GM12878 (cell line): Measurements from ENCODE around the gene CKLF. TPM values are rescaled to one million over a fixed set of nuclear protein-coding genes. Genes with fewer than 3 reads are reported as not detected.

Experiments used
- ATAC-seq: fragments of 200-7000 bp; cut with Tn5 transposase; 3 replicates; pipeline ENCODE4 v1.9.1; 2020; ENCODE audit warnings: mild to moderate bottlenecking, moderate library complexity
- BruUV-seq: library from RNA; stranded (reverse); fragments of 400-500 nt; replicated peaks from 2 replicates; lab custom pipeline; 2021; lab: Mats Ljungman, UMichigan
- CTCF ChIA-PET: fragments of 300-600 bp; sonication (Branson Sonifier 250); formaldehyde crosslinking; extraction: SDS; loops from one replicate; lab custom pipeline; 2021; ENCODE audit warnings: inconsistent platforms; lab: Yijun Ruan, JAX
- POLR2A ChIA-PET: fragments of 350-600 bp; formaldehyde crosslinking; extraction: SDS; loops from one replicate; lab custom pipeline; 2021; ENCODE audit warnings: inconsistent platforms; lab: Charles Lee
- RAD21 ChIA-PET: fragments of 300-600 bp; sonication (Branson Sonifier 250); formaldehyde crosslinking; loops from one replicate; lab custom pipeline; 2023; ENCODE audit warnings: antibody characterized with exemption; ENCODE audit not compliant: unreplicated experiment; lab: Charles Lee
- SMC1A ChIA-PET: fragments of 300-600 bp; sonication (Branson Sonifier 250); formaldehyde crosslinking; loops from one replicate; lab custom pipeline; 2023; ENCODE audit not compliant: unreplicated experiment, uncharacterized antibody; lab: Charles Lee
- DNase-seq: peaks from one replicate; pipeline ENCODE4 v3.0.0-alpha.2; 2011; ENCODE audit warnings: low read depth, low spot score
- FAIRE-seq: peaks from 3 replicates; lab custom pipeline; 2011; peaks lifted over from hg19 to GRCh38; lab: Jason Lieb, UNC
- H2AFZ ChIP-seq: 2 replicates; pipeline ENCODE4 v1.6.0; 2011; ENCODE audit warnings: low read depth, low read length, control low read depth; ENCODE audit not compliant: control insufficient read depth
- H3K27ac ChIP-seq: 2 replicates; pipeline ENCODE4 v1.5.1; 2011; ENCODE audit warnings: control low read depth; ENCODE audit not compliant: control insufficient read depth, insufficient read depth
- H3K27me3 ChIP-seq, 2 experiments: replicated peaks in 1 of 2; 2 replicates each; pipeline versions ENCODE4 v1.6.0 to v1.6.1; 2011; ENCODE audit warnings: low read length in 1 of 2; ENCODE audit not compliant: control insufficient read depth in 2 of 2, insufficient read depth in 2 of 2
- H3K36me3 ChIP-seq, 2 experiments: 2 replicates each; pipeline ENCODE4 v1.5.1; 2011; ENCODE audit warnings: low read length in 1 of 2; ENCODE audit not compliant: control insufficient read depth in 2 of 2, insufficient read depth in 2 of 2
- H3K4me1 ChIP-seq: 2 replicates; pipeline ENCODE4 v1.6.1; 2011; ENCODE audit warnings: mild to moderate bottlenecking, low read length, moderate library complexity, mixed read lengths; ENCODE audit not compliant: control insufficient read depth, insufficient read depth
- H3K4me2 ChIP-seq: 2 replicates; pipeline ENCODE4 v1.6.0; 2011; ENCODE audit warnings: control low read depth; ENCODE audit not compliant: control insufficient read depth, insufficient read depth
- H3K4me3 ChIP-seq: fragments of 200-600 bp; sonication (generic); 2 replicates; pipeline ENCODE4 v1.5.1; 2016
- H3K79me2 ChIP-seq: 2 replicates; pipeline ENCODE4 v1.6.0; 2011; ENCODE audit warnings: low read length; ENCODE audit not compliant: control insufficient read depth, insufficient read depth
- H3K9ac ChIP-seq: 2 replicates; pipeline ENCODE4 v1.8.0; 2011; ENCODE audit warnings: low read length, control low read depth, mixed read lengths; ENCODE audit not compliant: control insufficient read depth, insufficient read depth
- H3K9me3 ChIP-seq: replicated peaks from 3 replicates; pipeline ENCODE4 v1.5.1; 2011; ENCODE audit warnings: mild to moderate bottlenecking, low read length; ENCODE audit not compliant: control insufficient read depth, insufficient read depth
- H4K20me1 ChIP-seq: 2 replicates; pipeline ENCODE4 v1.6.0; 2011; ENCODE audit not compliant: control insufficient read depth, insufficient read depth
- ATF7 ChIP-seq: fragments of 450-650 bp; IDR thresholded peaks from 2 replicates; pipeline ENCODE4 v1.6.1; 2016; ENCODE audit warnings: low read depth, mild to moderate bottlenecking
- BHLHE40 ChIP-seq, 2 experiments: fragments of 450-650 bp in 1 of 2; IDR thresholded peaks; 2 replicates each; pipeline ENCODE4 v1.6.1; 2011 to 2017; ENCODE audit warnings: low read depth in 2 of 2, borderline replicate concordance in 1 of 2, improper control_type of control experiment in 1 of 2, low read length in 1 of 2, mild to moderate bottlenecking in 1 of 2
- CHD1 ChIP-seq: IDR thresholded peaks from 2 replicates; pipeline ENCODE4 v1.6.1; 2012; ENCODE audit warnings: low read depth, low read length, improper control_type of control experiment
- CHD4 ChIP-seq: fragments of 200-600 bp; sonication (generic); IDR thresholded peaks from 2 replicates; pipeline ENCODE4 v1.6.1; 2016; ENCODE audit warnings: mild to moderate bottlenecking
- ETV6 ChIP-seq, 2 experiments: fragments of 450-650 bp in 1 of 2; IDR thresholded peaks in 1 of 2; conservative IDR thresholded peaks in 1 of 2; 2 replicates each; pipeline ENCODE4 v1.6.1; 2014; ENCODE audit warnings: antibody characterized with exemption in 1 of 2, borderline replicate concordance in 1 of 2, low read depth in 1 of 2, mild to moderate bottlenecking in 1 of 2, moderate library complexity in 1 of 2
- HDAC2 ChIP-seq: fragments of 200-600 bp; sonication (generic); IDR thresholded peaks from 2 replicates; pipeline ENCODE4 v1.6.1; 2017
- LARP7 ChIP-seq: fragments of 450-650 bp; IDR thresholded peaks from 2 replicates; pipeline ENCODE4 v1.6.1; 2017; ENCODE audit warnings: mild to moderate bottlenecking
- MEF2A ChIP-seq: IDR thresholded peaks from 2 replicates; pipeline ENCODE4 v1.6.1; 2011; ENCODE audit warnings: low read depth, mild to moderate bottlenecking, low read length, moderate library complexity; ENCODE audit not compliant: insufficient read depth
- NKRF ChIP-seq: fragments of 450-650 bp; conservative IDR thresholded peaks from 2 replicates; pipeline ENCODE4 v1.6.1; 2017; ENCODE audit warnings: mild to moderate bottlenecking, moderate library complexity
- NR2C1 ChIP-seq: fragments of 450-650 bp; IDR thresholded peaks from 2 replicates; pipeline ENCODE4 v1.6.1; 2017; ENCODE audit warnings: antibody characterized with exemption, mild to moderate bottlenecking, moderate library complexity
- RELA ChIP-seq: fragments of 450-650 bp; IDR thresholded peaks from 2 replicates; pipeline ENCODE4 v1.8.0; 2014; ENCODE audit warnings: borderline replicate concordance; ENCODE audit not compliant: partially characterized antibody
- SREBF2 ChIP-seq: IDR thresholded peaks from 2 replicates; pipeline ENCODE4 v1.6.1; 2012; ENCODE audit warnings: mild to moderate bottlenecking, low read length
- STAT3 ChIP-seq: IDR thresholded peaks from 2 replicates; pipeline ENCODE4 v1.6.1; 2011; ENCODE audit warnings: low read depth, low read length, improper control_type of control experiment
- USF2 ChIP-seq: IDR thresholded peaks from 2 replicates; pipeline ENCODE4 v1.6.1; 2011; ENCODE audit warnings: low read depth, low read length, improper control_type of control experiment, borderline replicate concordance
- WGBS: methylation state at CpG from one replicate; pipeline ENCODE4 v1.1.6; 2016; ENCODE audit warnings: low lambda C conversion rate; ENCODE audit not compliant: insufficient replicate concordance, insufficient coverage; ENCODE audit errors: missing lambda C conversion rate; 5-methylcytosine and 5-hydroxymethylcytosine counted together
- in situ Hi-C: fragments of 300-500 bp; cut with MboI; formaldehyde crosslinking; loops from 9 replicates; pipeline ENCODE4 v1.14.3; 2018; ENCODE audit warnings: mixed read lengths
- intact Hi-C: fragments of 100-400 bp; cut with micrococcal nuclease; formaldehyde crosslinking; loops from one replicate; pipeline ENCODE4 v1.14.2; 2022; ENCODE audit not compliant: unreplicated experiment
- polyA plus RNA-seq, 11 experiments: library from polyadenylated mRNA; depleted of rRNA in 4 of 11; unstranded in 6 of 11; stranded (reverse) in 5 of 11; fragments of >200 nt; fragmentation: Nextera tagmentation in 4 of 11; fragmentation: Illumina TruSeq in 1 of 11; extraction: Ambion mirVana in 4 of 11; extraction: Trizol in 1 of 11; gene quantifications; 1 replicate in 1 of 11; 2 replicates in 10 of 11; pipeline versions ENCODE4 v1.2.1 to v1.2.3, GENCODE V29; 2011 to 2016; ENCODE audit warnings: inconsistent platforms in 2 of 11, missing spikeins in 2 of 11, low read depth in 1 of 11
- total RNA-seq, 4 experiments: library from RNA; depleted of rRNA in 3 of 4; stranded (reverse); fragments of >200 nt in 3 of 4; fragmentation: Illumina TruSeq in 1 of 4; extraction: Trizol in 1 of 4; gene quantifications; 2 replicates each; pipeline versions ENCODE4 v1.2.1 to v1.2.3, GENCODE V29; 2013 to 2021
- TF ChIP-seq, protein P1 (sequence below): fragments of 450-650 bp; IDR thresholded peaks from 2 replicates; pipeline ENCODE4 v1.6.1; 2017; ENCODE audit warnings: low read depth, mild to moderate bottlenecking, moderate library complexity

The CKLF gene
- total and polyA plus RNA-seq, 10 of the 15 experiments (the other 5 are each of a cell fraction or from before 2014, with no cell fraction given) = 40.8 to 193 (median 109) TPM

DNA sequence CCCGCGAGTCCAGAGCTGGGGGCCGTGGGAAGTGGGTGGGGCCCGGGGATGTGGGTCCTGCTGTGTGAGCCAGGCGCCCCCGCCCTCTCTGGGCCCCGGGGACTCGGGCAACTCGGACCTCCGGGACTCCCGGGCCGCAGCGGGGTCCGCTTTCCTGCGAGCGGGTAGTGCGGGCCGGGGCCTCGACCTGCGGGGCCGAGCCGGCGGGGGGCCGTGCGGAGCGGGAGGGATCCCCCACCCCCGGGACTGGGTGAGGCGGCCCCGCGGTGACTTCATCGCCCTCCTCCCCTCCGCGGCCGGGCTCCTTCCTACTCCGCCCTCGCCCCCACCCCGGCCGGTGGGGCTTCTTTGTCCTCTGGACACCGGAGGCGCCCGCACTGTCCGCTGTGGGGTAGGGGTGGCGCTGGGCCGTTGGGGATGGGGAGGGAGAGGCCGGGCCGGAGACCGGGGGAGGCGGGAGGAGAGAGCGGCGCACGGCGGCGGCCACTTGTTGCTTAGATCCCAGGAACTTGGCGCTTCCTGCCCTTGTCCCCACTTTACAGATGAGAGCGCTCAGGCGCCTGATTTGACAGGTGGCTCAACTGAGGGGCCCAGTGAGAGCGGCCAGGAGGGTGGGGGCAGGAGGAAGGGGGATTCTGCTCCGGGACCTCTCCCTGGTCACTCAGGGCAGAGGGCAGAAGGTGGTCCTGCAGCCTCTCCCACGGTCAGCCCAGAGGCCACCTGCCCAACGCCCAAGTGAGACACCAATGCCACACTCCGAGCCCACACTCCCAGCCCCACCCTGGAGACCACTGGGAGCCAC lies 53.0 kb downstream of the CKLF start (continued):
- TF ChIP-seq NKRF = 0 out of 2 replicates have a peak, but pooled peaks have one; percentile 12
- TF ChIP-seq BHLHE40 (IDR thresholded peaks at IDR 0.05; ENCODE audit: borderline replicate concordance in 1 of 2, low read depth in 2 of 2, low read length in 1 of 2) = peak in 1 of 2 experiments; percentile 4; a peak in 1 of 4 replicates
- TF ChIP-seq ETV6 (conservative IDR thresholded peaks at IDR 0.05 in 1 of 2, IDR thresholded peaks at IDR 0.05 in 1 of 2; ENCODE audit: borderline replicate concordance in 1 of 2, low read depth in 1 of 2) = no peak

DNA sequence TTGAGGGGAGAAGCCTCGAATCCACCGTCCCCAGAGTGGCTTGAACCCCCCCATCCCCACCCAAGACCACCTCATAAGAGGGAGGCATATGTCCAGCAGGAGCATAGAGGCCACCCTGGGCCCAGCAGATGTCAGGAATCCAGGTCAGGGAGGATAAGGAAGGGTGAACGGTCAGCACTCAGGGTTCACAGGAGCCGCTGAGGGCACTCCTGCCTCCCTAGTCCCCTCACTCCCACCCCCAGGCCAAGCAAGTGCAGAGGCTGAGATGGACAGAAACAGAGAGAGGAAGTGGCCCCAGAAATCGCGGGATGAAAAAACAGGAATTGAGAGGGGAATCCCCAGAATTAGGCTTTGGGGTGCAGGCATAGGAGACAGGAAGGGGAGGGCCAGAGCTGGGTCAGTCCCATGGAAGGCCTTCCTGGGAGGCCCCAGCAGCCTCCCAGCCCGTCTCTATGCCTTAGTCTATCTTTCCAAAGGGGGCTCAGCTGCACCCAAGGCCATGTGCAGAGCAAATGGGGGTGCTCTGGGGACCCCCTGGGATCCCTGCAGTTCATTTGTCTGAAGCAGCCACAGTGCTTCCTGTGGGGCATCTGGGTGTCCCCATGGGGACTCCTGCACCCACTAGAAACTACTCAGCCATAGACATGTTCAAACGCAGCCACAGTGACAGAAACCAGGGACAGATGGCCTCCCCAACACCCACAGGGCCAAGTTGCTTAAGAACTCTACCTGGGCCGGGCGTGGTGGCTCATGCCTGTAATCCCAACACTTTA lies 53.8 kb downstream of the CKLF start:
- peak overlapping the region; percentile 53; the same call in 1 of the 2 replicates for H3K9ac ChIP-seq
- intact Hi-C loops (loop anchor here (1.0 to 5.0 kb wide), 5 partner anchors 45 to 200 kb away; partner anchors contain the start of genes CKLF and TK2), in situ Hi-C loops (no loop called here)
- H3K4me1 ChIP-seq = peaks cover 17% of the 10 kb centered on the region
- no peak overlapping the region for H3K27ac ChIP-seq
- ATAC-seq = peak; percentile 48
- H3K79me2 ChIP-seq = no peaks in the 10 kb centered on the region
- SMC1A ChIA-PET = interaction anchor here (0.8 to 3.0 kb wide), 6 partner anchors 9 to 127 kb away, joined by 3 to 21 read pairs (median 4); no protein-coding TSS in a partner anchor
- peak overlapping the region; percentile 81 for H3K4me2 ChIP-seq
- DNase-seq = no peak
- H3K4me3 ChIP-seq = peak overlapping the region; percentile 72
- WGBS = under 1% methylated on average over 10 of the region's 10 CpGs
- H4K20me1 ChIP-seq = no peaks in the 10 kb centered on the region
- no peaks in the 10 kb centered on the region for H3K27me3 ChIP-seq
- no peak for FAIRE-seq
- RAD21 ChIA-PET = interaction anchor here (1.2 to 1.3 kb wide), 2 partner anchors 16 to 43 kb away, joined by 4 read pairs; no protein-coding TSS in a partner anchor
- H3K9me3 ChIP-seq = peaks cover 7% of the 10 kb centered on the region; the same call in 2 of the 3 replicates
- CTCF ChIA-PET = interaction anchor here (0.6 to 4.5 kb wide), 14 partner anchors 9 to 268 kb away, joined by 3 to 36 read pairs (median 5); partner anchors contain the start of gene NAE1
- H3K36me3 ChIP-seq = peaks cover 0 to 14% of the 10 kb centered on the region in 2 experiments; a peak in 2 of 4 replicates
- POLR2A ChIA-PET = no interaction called here
- no peak overlapping the region for H2AFZ ChIP-seq
- BruUV-seq = TSS peak; percentile 65
- TF ChIP-seq NR2C1 = no peak
- 0 out of 2 replicates have a peak, but pooled peaks have one; percentile 12 for TF ChIP-seq MEF2A
- no peak for TF ChIP-seq HDAC2
- TF ChIP-seq SREBF2 = no peak
- TF ChIP-seq STAT3 = no peak
- TF ChIP-seq CHD1 = no peak
- TF ChIP-seq ATF7 = no peak; the same call in 1 of the 2 replicates
- TF ChIP-seq USF2 = no peak
- TF ChIP-seq, protein P1, sequence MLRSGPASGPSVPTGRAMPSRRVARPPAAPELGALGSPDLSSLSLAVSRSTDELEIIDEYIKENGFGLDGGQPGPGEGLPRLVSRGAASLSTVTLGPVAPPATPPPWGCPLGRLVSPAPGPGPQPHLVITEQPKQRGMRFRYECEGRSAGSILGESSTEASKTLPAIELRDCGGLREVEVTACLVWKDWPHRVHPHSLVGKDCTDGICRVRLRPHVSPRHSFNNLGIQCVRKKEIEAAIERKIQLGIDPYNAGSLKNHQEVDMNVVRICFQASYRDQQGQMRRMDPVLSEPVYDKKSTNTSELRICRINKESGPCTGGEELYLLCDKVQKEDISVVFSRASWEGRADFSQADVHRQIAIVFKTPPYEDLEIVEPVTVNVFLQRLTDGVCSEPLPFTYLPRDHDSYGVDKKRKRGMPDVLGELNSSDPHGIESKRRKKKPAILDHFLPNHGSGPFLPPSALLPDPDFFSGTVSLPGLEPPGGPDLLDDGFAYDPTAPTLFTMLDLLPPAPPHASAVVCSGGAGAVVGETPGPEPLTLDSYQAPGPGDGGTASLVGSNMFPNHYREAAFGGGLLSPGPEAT = no peak
- no peak for TF ChIP-seq RELA
- no peak for TF ChIP-seq CHD4
- no peak; the same call in 1 of the 2 replicates for TF ChIP-seq LARP7
